GM18951 (cell line): ENCODE measurements around the gene SLC37A1.

Experiments used
- POLR2A ChIP-seq: IDR thresholded peaks from 4 replicates; pipeline ENCODE4 v1.6.1; 2011; ENCODE audit warnings: mild to moderate bottlenecking; ENCODE audit not compliant: insufficient read length, insufficient read depth; ENCODE audit errors: extremely low read depth
- in situ Hi-C: fragments of 300-500 bp; cut with MboI; formaldehyde crosslinking; loops from one replicate; pipeline ENCODE4 v1.12.0; 2022; ENCODE audit warnings: low sequenced_read_pairs, mixed read lengths, inconsistent platforms; ENCODE audit not compliant: unreplicated experiment

The SLC37A1 gene

DNA sequence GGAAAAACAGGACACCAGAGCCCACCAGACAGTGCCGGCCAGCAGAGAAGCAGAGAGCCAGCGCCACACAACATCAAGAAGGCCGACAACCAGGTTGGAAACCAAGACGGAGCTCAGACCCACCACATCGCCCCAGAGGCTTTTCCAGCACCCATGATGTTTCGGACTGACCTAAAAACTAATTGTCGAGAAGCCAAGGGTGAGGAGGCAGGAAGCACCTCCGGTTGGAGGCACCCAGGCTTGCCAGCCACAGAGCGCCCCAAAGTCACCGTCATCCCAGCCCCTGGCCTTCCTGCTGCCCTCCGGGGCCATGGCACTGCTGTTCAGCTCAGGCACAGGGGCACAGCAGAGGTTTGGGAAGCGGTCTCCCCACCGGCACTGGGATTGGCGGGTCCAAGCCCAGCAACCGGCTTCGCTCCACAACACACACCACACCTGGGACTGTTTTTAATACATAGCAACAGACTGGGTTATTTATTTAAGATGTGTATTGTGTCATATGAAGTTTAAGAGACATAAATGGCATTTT, 67.2 kb downstream of the SLC37A1 start:
- in situ Hi-C loops: no loop called here
- no peak for TF ChIP-seq POLR2A

DNA sequence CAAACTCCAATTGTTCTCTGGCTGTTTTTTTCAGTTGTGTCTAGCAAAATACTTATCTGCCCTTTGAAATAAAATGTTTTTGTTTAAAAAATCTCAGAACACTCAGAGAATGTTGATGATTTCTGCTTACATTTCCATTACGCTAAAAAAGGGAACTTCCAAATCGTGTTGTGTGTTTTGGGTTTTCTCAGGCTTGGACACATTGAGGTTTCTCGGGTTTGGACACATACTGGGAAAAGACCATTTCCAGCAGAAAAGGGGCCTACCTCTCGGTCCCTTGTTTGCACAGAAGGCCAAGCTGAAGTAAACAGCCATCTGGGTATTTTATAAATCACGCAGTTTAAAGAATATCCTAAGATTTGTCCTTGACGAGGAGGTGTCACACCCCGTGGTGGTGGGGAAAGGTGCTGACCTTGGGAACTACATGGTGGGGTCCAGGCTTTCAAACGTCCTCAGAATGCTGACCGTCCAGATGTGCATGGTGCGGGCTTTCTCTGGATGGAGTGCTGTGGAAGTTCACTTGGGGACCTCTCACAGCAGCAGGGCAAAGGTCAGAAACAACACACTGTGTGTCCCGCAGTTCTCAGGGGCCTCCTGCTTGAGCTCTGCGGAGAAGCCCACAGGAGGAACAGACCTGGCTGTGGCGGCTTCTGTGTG, 67.8 kb downstream of the SLC37A1 start:
- in situ Hi-C loops: no loop called here
- no peak for TF ChIP-seq POLR2A

DNA sequence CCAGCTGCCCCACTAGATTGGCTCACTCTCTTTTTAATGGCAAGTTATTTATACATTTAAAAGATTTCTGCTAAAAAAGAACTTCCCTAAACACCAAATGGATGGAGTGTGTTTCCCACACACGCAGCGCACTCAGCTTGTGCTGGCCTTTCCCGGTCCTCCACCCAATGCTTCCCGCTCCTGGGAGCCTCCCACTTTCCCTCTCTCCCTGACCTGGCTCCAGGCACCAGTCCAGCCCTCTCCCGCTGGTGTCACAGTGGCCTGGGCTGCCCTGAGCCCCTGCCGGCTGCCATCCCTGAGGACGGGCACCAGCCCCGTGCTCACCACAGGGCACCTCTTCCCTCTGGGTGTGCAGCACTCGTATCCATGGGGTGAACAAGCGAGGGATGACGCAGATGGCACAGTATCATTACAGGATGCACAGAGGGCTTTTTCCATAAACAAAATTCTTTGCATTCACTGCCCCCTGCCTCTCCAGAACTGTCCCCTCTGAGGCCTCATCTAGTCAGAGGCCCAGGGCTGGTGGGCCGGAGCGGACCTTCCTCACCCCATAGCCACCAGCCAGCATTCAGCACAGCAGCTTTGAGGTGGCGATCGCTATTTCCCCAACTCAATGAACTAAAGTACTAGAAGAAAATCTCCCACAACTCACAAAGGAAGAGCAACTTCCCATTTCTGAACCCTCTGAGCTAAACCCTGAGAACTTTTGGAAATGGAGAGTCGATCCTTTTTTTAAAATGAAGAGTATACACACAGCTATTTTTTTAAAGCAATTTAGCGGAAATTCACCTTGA, 68.5 kb downstream of the SLC37A1 start:
- no peak for TF ChIP-seq POLR2A
- in situ Hi-C loops: no loop called here

DNA sequence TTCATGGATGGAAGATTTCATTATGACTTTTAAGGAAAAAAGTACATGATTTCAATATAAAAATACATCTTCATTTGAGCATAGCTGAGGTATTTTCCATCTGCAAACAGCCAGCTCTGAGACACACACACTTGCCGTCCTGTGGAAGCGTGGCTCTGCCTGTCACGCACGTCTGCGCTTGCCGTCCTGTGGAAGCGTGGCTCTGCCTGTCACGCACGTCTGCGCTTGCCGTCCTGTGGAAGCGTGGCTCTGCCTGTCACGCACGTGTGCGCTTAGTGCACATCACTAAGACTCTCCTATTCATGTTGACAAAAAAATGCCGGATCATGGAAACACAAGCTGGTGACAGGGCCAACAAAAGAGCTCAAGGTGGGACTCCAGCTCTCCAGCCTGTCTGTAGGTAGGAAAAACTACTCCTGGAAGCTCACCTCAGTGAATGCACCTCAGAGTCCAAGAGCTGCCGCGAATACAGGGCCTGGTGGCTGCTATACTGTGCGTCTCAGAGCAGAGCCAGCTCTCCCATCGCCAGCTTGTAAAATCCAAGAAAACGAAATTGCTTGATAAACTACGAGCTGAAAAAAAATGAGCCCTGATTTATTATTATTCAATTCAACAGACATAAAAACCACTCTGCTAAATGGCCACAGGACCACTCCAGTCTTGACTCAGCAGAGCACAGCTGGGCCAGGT, 69.3 kb downstream of the SLC37A1 start:
- in situ Hi-C loops: no loop called here
- no peak for TF ChIP-seq POLR2A

DNA sequence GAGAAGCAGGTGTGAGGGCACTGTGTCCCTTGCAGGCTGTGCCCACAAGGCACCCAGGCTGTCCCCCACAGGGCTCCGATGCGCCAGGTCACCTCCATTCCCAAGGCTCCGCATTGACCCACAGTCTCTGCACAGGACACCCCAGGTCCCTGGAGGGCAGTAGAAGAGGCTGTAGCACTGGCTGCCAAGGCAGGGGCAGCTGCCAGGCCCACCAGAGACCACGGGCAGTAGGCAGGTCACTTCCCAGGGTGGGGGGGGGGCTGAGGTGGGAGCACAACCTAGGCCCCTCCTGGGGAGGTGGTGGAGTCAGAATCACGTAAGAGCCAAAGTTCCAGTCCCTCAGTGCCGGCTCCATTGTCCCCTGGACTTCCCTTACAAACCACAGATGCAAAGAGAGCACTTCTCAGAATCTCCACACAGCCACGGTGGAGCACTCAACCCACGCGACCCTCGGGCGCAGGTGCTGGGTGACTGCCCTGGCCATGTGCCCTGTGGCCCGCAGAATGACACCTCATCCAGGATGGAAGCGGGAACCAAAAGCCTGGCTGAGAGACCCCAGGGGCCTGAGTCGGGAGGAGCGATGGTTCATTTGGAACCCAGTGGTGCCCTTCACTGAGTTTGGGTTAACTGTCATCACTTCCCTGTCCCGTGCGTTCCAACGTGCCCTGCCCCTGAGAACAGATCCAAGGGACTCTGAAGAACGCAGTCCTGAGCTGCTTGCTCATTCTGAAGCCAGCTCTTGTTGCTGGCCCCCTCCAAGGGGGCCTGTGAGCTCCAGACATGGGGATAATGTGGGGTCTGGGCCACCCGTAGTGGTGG, 70.0 kb downstream of the SLC37A1 start:
- TF ChIP-seq POLR2A: no peak
- in situ Hi-C loops: no loop called here

DNA sequence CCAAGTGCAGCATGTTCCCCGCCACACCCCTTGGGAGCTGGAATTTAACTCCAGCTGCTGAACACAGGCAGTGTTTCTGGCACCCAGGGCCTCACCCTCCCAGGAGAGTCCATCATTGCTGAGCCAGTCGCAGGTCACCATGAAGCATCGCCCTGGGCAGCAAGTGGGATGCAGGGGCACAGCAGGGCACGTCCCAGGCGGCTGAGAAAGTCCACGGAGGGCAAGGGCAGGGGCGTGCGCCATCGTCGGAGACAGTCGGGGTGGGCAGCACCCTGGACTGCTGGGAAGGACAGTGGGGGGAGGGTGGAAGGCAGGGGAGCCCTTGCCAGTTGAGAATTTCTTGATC, 70.6 kb downstream of the SLC37A1 start:
- in situ Hi-C loops: no loop called here
- no peak for TF ChIP-seq POLR2A

DNA sequence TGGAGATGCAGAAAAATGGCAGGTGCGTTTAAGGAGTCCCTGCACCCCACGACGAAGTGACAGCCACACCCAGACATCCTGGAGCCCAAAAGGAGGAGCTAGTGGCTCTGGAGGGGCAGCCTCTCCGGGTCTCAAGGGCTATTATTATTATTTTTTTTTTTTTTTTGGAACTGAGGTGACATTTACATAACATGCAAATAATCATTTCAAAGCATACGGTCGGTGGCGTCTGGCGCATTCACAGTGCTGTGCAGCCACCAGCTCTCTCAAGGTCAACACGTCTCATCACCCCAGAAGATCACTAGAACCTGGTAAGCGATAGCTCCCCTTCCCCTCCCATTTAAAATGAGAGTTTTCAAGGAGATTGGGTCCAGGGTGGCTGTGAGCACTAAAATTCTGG, 72.2 kb downstream of the SLC37A1 start:
- TF ChIP-seq POLR2A: no peak
- in situ Hi-C loops: no loop called here

DNA sequence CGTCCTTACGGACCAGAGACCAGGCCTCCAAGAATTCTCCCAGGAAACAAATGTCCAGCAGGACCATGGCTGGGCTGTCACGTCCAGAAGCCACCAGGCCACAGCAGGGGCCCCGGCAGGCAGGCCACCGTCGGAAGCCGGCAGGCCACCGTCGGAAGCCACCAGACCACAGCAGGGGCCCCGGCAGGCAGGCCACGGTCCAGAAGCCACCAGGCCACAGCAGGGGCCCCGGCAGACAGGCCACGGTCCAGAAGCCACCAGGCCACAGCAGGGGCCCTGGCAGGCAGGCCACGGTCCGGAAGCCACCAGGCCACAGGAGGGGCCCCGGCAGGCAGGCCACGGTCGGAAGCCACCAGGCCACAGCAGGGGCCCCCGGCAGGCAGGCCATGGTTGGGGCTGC, 72.8 kb downstream of the SLC37A1 start:
- TF ChIP-seq POLR2A: no peak
- in situ Hi-C loops: no loop called here

DNA sequence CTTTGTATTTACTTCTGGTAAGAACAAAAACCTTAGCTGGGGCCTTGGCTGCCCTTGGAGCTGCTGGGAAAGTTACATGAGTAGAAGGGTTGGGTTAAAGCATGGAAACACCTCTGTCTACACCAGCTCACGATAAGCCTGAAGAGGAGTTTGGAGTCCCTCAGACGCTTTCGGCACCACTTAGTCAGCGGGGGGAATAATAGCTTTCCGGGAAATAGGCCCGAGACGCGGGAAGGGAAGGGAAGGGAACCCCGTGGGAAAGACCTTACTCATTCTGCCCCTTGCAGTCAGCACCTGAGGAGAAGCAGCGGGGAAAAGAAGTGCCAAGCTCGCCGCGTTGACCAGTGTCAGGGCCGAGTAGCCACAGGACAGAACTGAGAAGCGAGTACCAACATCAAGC, 73.4 kb downstream of the SLC37A1 start:
- in situ Hi-C loops: no loop called here
- no peak for TF ChIP-seq POLR2A

DNA sequence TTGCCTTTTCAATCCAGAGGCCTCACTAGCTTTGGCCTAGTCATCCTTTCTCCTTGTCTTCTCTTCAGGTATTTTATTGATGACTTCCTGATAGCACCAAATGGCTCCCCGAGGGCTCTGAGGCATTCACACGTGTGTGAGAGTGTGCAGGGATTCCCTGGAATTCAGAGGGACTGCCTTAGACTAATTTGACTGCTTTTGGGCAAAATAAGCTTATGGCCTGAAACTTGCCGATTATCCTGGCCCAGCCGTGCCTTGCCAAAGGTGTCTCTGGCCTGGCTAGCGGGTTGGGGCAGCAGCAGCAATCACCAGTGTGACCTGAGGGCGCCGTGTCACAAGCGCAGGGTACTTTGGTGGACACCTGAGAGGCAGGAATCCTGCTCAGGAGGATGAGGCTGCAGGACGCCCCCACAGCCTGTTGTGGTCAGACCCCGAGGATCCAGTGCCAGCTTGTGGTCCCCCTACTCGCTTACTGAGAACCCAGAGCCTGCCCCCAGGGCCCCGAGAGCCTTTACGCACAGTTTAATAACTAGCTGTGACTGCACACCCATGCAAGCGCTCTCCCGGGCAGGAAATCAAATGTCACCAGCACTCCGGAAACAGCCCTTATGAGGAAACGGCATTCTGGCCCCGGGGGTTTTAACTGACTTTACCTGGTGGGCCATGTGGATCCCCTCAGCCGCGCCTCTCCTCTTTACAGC, 76.9 kb downstream of the SLC37A1 start:
- no peak for TF ChIP-seq POLR2A
- in situ Hi-C loops: loop anchor here (10.0 kb wide), 1 partner anchor 234 kb away; no protein-coding TSS in a partner anchor

DNA sequence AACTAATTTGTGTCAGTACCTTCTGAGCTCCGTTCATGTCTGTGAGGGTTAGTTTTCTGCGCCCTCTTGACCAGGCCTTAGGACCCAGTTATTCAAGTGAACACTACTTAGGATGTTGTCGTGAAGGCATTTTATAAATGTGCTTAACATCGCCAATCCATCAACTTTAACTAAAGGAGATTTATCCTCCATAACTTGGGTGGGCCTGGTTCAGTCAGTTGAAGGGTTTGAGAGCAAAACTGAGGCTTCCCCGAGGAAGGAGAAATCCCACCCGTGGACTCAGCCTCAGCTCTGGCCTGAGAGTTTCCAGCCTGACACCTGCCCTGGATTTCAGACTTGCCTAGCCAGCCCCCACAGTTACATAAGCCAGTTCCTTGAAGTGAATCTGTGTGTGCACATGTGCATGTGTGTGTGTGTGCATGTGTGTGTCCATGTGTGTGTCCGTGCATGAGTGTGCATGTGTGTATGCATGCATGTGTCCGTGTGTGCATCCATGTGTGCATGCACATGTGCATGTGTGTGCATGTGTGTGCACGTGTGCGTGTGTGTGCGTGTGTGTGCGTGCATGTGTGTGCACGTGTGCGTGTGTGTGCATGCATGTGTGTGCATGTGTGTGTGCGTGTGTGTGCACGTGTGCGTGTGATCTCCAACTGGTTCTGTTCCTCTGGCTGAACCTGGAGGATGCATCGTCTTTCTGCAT, 77.7 kb downstream of the SLC37A1 start:
- in situ Hi-C loops: loop anchor here (10.0 kb wide), 1 partner anchor 233 kb away; no protein-coding TSS in a partner anchor
- no peak for TF ChIP-seq POLR2A

DNA sequence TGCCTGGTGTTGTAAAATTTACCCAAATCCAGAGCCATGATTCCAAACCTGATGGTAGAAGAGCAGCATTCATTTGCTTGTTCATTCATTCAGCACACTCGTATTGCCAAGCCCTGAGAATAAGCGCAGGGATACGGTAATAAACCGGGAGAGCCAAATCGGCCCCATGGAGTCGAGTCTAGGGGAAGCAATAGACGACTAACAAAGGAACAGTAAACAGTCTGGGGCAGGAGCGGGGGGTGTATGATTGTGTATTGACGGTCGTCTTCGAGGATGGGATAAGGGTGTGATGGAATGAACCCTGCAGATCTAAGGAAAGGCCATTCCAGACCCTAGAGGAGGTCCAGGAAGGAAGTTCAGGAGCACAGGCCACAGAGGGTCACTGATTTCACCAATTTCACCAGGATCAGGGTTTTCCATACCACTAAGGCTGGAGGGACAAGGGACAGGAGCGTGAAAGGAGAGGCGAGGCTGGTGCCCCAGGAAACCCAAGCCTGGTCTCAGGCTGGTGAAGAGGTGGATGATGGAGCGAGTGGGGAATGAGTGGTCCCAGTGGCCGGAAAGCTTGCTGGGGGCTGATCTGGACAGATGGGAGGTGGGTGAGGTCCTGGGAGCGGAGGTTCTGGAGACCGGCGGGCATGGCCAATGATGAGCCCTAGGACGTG, 78.6 kb downstream of the SLC37A1 start:
- in situ Hi-C loops: loop anchor here (10.0 kb wide), 1 partner anchor 233 kb away; no protein-coding TSS in a partner anchor
- TF ChIP-seq POLR2A: no peak
